H9 (cell line): ENCODE measurements around the gene STK32B. TPM values are rescaled to one million over a fixed set of nuclear protein-coding genes. Genes with fewer than 3 reads are reported as not detected.

Source experiments
- DNase-seq: peaks from one replicate; pipeline ENCODE4 v3.0.0-alpha.2; 2017
- H2AFZ ChIP-seq: one replicate; pipeline ENCODE4 v1.6.1; 2013; ENCODE audit warnings: mild to moderate bottlenecking, low read length, control low read depth, moderate library complexity
- H2AK5ac ChIP-seq: 2 replicates; pipeline ENCODE4 v1.6.1; 2013; ENCODE audit warnings: low read length, control low read depth, mixed read lengths; ENCODE audit not compliant: insufficient read length
- H2BK120ac ChIP-seq: one replicate; pipeline ENCODE4 v1.6.1; 2013; ENCODE audit warnings: low read depth, mild to moderate bottlenecking, low read length, control low read depth, inconsistent platforms; ENCODE audit not compliant: poor library complexity, severe bottlenecking
- H2BK12ac ChIP-seq: 2 replicates; pipeline ENCODE4 v1.6.1; 2013; ENCODE audit warnings: low read length, control low read depth, mixed read lengths, low read depth; ENCODE audit not compliant: insufficient read length
- H2BK15ac ChIP-seq: 2 replicates; pipeline ENCODE4 v1.6.1; 2013; ENCODE audit warnings: low read depth, low read length, control low read depth
- H2BK20ac ChIP-seq: one replicate; pipeline ENCODE4 v1.6.1; 2013; ENCODE audit warnings: low read depth, mild to moderate bottlenecking, low read length, control low read depth, inconsistent platforms; ENCODE audit not compliant: poor library complexity, severe bottlenecking
- H2BK5ac ChIP-seq: 2 replicates; pipeline ENCODE4 v1.6.1; 2013; ENCODE audit warnings: low read length, control low read depth, mixed read lengths; ENCODE audit not compliant: insufficient read length
- H3K14ac ChIP-seq: 2 replicates; pipeline ENCODE4 v1.6.1; 2013; ENCODE audit warnings: low read length, control low read depth; ENCODE audit not compliant: insufficient read depth
- H3K18ac ChIP-seq: 2 replicates; pipeline ENCODE4 v1.6.1; 2013; ENCODE audit warnings: low read depth, mild to moderate bottlenecking, mixed read lengths, low read length, control low read depth; ENCODE audit not compliant: insufficient read length
- H3K23ac ChIP-seq: 2 replicates; pipeline ENCODE4 v1.6.1; 2013; ENCODE audit warnings: low read length, control low read depth, mixed read lengths, low read depth; ENCODE audit not compliant: insufficient read length
- H3K23me2 ChIP-seq: 2 replicates; pipeline ENCODE4 v1.6.1; 2013; ENCODE audit warnings: low read depth, mild to moderate bottlenecking, mixed read lengths, low read length, control low read depth; ENCODE audit not compliant: insufficient read length, poor library complexity, severe bottlenecking
- H3K27ac ChIP-seq: 2 replicates; pipeline ENCODE4 v1.5.1; 2013; ENCODE audit warnings: low read length, control low read depth, mixed read lengths, low read depth; ENCODE audit not compliant: insufficient read length
- H3K27me3 ChIP-seq: 2 replicates; pipeline ENCODE4 v1.6.1; 2013; ENCODE audit warnings: low read length, control low read depth, inconsistent platforms; ENCODE audit not compliant: insufficient read depth
- H3K4ac ChIP-seq: 2 replicates; pipeline ENCODE4 v1.6.1; 2013; ENCODE audit warnings: low read depth, mild to moderate bottlenecking, control low read depth, inconsistent platforms, low read length, moderate library complexity
- H3K4me1 ChIP-seq: 2 replicates; pipeline ENCODE4 v1.6.1; 2013; ENCODE audit warnings: low read length, control low read depth, inconsistent platforms; ENCODE audit not compliant: insufficient read depth
- H3K4me2 ChIP-seq: 2 replicates; pipeline ENCODE4 v1.6.1; 2013; ENCODE audit warnings: low read length, control low read depth, mixed read lengths; ENCODE audit not compliant: insufficient read length, insufficient read depth
- H3K56ac ChIP-seq: 2 replicates; pipeline ENCODE4 v1.6.1; 2013; ENCODE audit warnings: low read depth, mild to moderate bottlenecking, mixed read lengths, low read length, control low read depth; ENCODE audit not compliant: insufficient read length
- H3K79me1 ChIP-seq: 2 replicates; pipeline ENCODE4 v1.6.1; 2013; ENCODE audit warnings: low read depth, mild to moderate bottlenecking, moderate library complexity, low read length, control low read depth, inconsistent platforms; ENCODE audit not compliant: insufficient read depth, poor library complexity, severe bottlenecking
- H3K79me2 ChIP-seq: 2 replicates; pipeline ENCODE4 v1.6.1; 2013; ENCODE audit warnings: low read length, control low read depth, inconsistent platforms; ENCODE audit not compliant: insufficient read depth
- H3K9ac ChIP-seq: 2 replicates; pipeline ENCODE4 v1.6.1; 2013; ENCODE audit warnings: low read length, control low read depth, mixed read lengths; ENCODE audit not compliant: insufficient read length; ENCODE audit errors: extremely low read depth
- H3K9me3 ChIP-seq: one replicate; pipeline ENCODE4 v1.6.1; 2013; ENCODE audit warnings: low read depth, low read length, inconsistent platforms; ENCODE audit not compliant: control insufficient read depth
- H3T11ph ChIP-seq: one replicate; pipeline ENCODE4 v1.6.1; 2013; ENCODE audit warnings: mild to moderate bottlenecking, low read length, control low read depth, inconsistent platforms
- H4K20me1 ChIP-seq: one replicate; pipeline ENCODE4 v1.6.1; 2013; ENCODE audit not compliant: control insufficient read depth, insufficient read length, insufficient read depth
- H4K5ac ChIP-seq: 2 replicates; pipeline ENCODE4 v1.6.1; 2013; ENCODE audit warnings: low read depth, mild to moderate bottlenecking, mixed read lengths, low read length, control low read depth; ENCODE audit not compliant: insufficient read length
- H4K8ac ChIP-seq: replicated peaks from 2 replicates; pipeline ENCODE4 v1.6.1; 2013; ENCODE audit warnings: low read length, control low read depth, mixed read lengths, low read depth; ENCODE audit not compliant: insufficient read length
- H4K91ac ChIP-seq: 2 replicates; pipeline ENCODE4 v1.6.1; 2013; ENCODE audit warnings: low read depth, mild to moderate bottlenecking, moderate library complexity, mixed read lengths, low read length, control low read depth; ENCODE audit not compliant: insufficient read length
- H3K27ac Mint-ChIP-seq, 3 experiments: 2 replicates in 2 of 3; 3 replicates in 1 of 3; pipeline ENCODE4 v1.8.0; 2020 to 2021; ENCODE audit warnings: mixed read lengths in 3 of 3, mild to moderate bottlenecking in 1 of 3, moderate library complexity in 1 of 3
- H3K27me3 Mint-ChIP-seq: 2 replicates; pipeline ENCODE4 v1.8.0; 2021; ENCODE audit warnings: low read depth, mild to moderate bottlenecking, moderate library complexity, mixed read lengths
- H3K36me3 Mint-ChIP-seq, 3 experiments: 2 replicates in 2 of 3; 3 replicates in 1 of 3; pipeline ENCODE4 v1.8.0; 2020 to 2021; ENCODE audit warnings: low read depth in 3 of 3, mixed read lengths in 3 of 3; ENCODE audit not compliant: insufficient read depth in 1 of 3
- H3K4me1 Mint-ChIP-seq, 2 experiments: 2 replicates each; pipeline ENCODE4 v1.8.0; 2020; ENCODE audit warnings: mixed read lengths in 2 of 2
- H3K4me3 Mint-ChIP-seq, 2 experiments: 2 replicates in 1 of 2; 3 replicates in 1 of 2; pipeline ENCODE4 v1.8.0; 2020 to 2021; ENCODE audit warnings: mild to moderate bottlenecking in 2 of 2, mixed read lengths in 2 of 2, moderate library complexity in 1 of 2
- H3K9me3 Mint-ChIP-seq, 2 experiments: 2 replicates in 1 of 2; 3 replicates in 1 of 2; pipeline ENCODE4 v1.8.0; 2020; ENCODE audit warnings: mild to moderate bottlenecking in 2 of 2, mixed read lengths in 2 of 2, moderate library complexity in 1 of 2
- WGBS: extraction: QIAGEN DNeasy Blood & Tissue Kit; methylation state at CpG from one replicate; pipeline ENCODE4 v1.1.7; 2013; ENCODE audit warnings: missing lambda C conversion rate, low lambda C conversion rate, mixed read lengths; ENCODE audit not compliant: insufficient read length; ENCODE audit errors: extremely low coverage; 5-methylcytosine and 5-hydroxymethylcytosine counted together
- total RNA-seq: library from RNA; stranded (reverse); gene quantifications from 2 replicates; pipeline ENCODE4 v1.2.1, GENCODE V29; 2021
- TF ChIP-seq, protein P1 (sequence below): fragments of 200-600 bp; sonication (generic); conservative IDR thresholded peaks from 3 replicates; pipeline ENCODE4 v1.8.0; 2021; ENCODE audit warnings: antibody characterized with exemption, mild to moderate bottlenecking

The STK32B gene
- total RNA-seq, 1 experiment from 2014 or later: 1.0 TPM

DNA sequence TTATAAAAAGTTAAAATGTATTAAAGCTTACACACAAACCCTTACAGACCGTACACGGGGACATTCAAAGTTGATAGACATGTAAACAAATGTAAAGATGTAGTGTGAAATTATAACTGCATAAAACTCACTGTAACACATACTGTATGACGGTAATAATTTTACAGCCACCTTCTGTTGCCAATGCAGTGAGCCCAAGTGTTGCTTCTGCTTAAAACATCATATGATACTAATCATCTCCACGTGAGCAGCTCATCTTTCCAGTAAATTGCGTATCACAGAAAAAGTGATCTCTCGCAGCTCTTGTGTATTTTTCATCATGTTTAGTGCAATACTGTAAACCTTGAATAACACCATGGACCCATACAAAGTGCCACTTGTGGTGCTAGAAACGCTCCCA lies 233.2 kb downstream of the STK32B start:
- no peaks in the 10 kb centered on the region for H3K36me3 Mint-ChIP-seq
- H4K20me1 ChIP-seq: no peaks in the 10 kb centered on the region
- no peak overlapping the region for H4K8ac ChIP-seq
- H2AFZ ChIP-seq: no peak overlapping the region
- no peak overlapping the region for H3K4me2 ChIP-seq
- H3K23me2 ChIP-seq: no peaks in the 10 kb centered on the region
- no peak overlapping the region for H2AK5ac ChIP-seq
- no peak overlapping the region for H3K56ac ChIP-seq
- H2BK20ac ChIP-seq: no peak overlapping the region
- no peak for DNase-seq
- H3K79me1 ChIP-seq: no peaks in the 10 kb centered on the region
- H2BK15ac ChIP-seq: no peak overlapping the region
- no peaks in the 10 kb centered on the region for H3K27me3 ChIP-seq
- H3K9me3 Mint-ChIP-seq: no peaks in the 10 kb centered on the region; a peak in 1 of 5 replicates
- no peak overlapping the region for H2BK12ac ChIP-seq
- H3K23ac ChIP-seq: no peak overlapping the region
- no peak overlapping the region for H3K27ac Mint-ChIP-seq
- no CpG with 5 or more reads among the region's 7 CpGs for WGBS
- no peak overlapping the region for H3K27ac ChIP-seq
- H3K4me1 ChIP-seq: no peaks in the 10 kb centered on the region
- H2BK120ac ChIP-seq: no peak overlapping the region
- H4K5ac ChIP-seq: no peak overlapping the region
- H3K9ac ChIP-seq: no peak overlapping the region
- H2BK5ac ChIP-seq: no peak overlapping the region
- no peaks in the 10 kb centered on the region for H3K4me1 Mint-ChIP-seq
- H3K14ac ChIP-seq: no peak overlapping the region
- no peak overlapping the region for H3K4me3 Mint-ChIP-seq
- H4K91ac ChIP-seq: no peak overlapping the region
- H3K18ac ChIP-seq: no peak overlapping the region
- no peaks in the 10 kb centered on the region for H3K9me3 ChIP-seq
- H3T11ph ChIP-seq: no peak overlapping the region
- H3K27me3 Mint-ChIP-seq: peaks cover 4% of the 10 kb centered on the region; the same call in 1 of the 2 replicates
- TF ChIP-seq, protein P1, sequence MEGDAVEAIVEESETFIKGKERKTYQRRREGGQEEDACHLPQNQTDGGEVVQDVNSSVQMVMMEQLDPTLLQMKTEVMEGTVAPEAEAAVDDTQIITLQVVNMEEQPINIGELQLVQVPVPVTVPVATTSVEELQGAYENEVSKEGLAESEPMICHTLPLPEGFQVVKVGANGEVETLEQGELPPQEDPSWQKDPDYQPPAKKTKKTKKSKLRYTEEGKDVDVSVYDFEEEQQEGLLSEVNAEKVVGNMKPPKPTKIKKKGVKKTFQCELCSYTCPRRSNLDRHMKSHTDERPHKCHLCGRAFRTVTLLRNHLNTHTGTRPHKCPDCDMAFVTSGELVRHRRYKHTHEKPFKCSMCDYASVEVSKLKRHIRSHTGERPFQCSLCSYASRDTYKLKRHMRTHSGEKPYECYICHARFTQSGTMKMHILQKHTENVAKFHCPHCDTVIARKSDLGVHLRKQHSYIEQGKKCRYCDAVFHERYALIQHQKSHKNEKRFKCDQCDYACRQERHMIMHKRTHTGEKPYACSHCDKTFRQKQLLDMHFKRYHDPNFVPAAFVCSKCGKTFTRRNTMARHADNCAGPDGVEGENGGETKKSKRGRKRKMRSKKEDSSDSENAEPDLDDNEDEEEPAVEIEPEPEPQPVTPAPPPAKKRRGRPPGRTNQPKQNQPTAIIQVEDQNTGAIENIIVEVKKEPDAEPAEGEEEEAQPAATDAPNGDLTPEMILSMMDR: no peak
- H3K79me2 ChIP-seq: no peaks in the 10 kb centered on the region
- no peak overlapping the region for H3K4ac ChIP-seq
